Suprapubic skin (tissue), 4 donors: ENCODE data around the gene SDHB. TPM values are rescaled to one million over a fixed set of nuclear protein-coding genes. Genes with fewer than 3 reads are reported as not detected.

Experiments
- DNase-seq, 2 donors: peaks; one replicate each; pipeline ENCODE4 v3.0.0-alpha.2; 2019; ENCODE audit warnings: low spot score in 2 of 2
- H3K27ac ChIP-seq: fragments of 200-600 bp; sonication (generic); one replicate; pipeline ENCODE4 v1.5.1; 2019
- H3K27me3 ChIP-seq: fragments of 200-600 bp; sonication (generic); one replicate; pipeline ENCODE4 v1.5.1; 2019
- H3K36me3 ChIP-seq: fragments of 200-600 bp; sonication (generic); one replicate; pipeline ENCODE4 v1.5.1; 2019
- H3K4me1 ChIP-seq: fragments of 200-600 bp; sonication (generic); one replicate; pipeline ENCODE4 v1.5.1; 2019
- H3K4me3 ChIP-seq: fragments of 200-600 bp; sonication (generic); one replicate; pipeline ENCODE4 v1.5.1; 2019; ENCODE audit warnings: mild to moderate bottlenecking
- H3K9me3 ChIP-seq: fragments of 200-600 bp; sonication (generic); one replicate; pipeline ENCODE4 v1.5.1; 2019
- CTCF ChIP-seq, 2 donors: fragments of 200-600 bp in 1 of 2; fragments of 450-650 bp in 1 of 2; sonication (generic) in 1 of 2; IDR thresholded peaks; one replicate each; pipeline ENCODE4 v1.5.1; 2016 to 2019; ENCODE audit warnings: antibody characterized with exemption in 2 of 2, mild to moderate bottlenecking in 1 of 2, moderate library complexity in 1 of 2
- EP300 ChIP-seq: sonication (generic); formaldehyde crosslinking; IDR thresholded peaks from one replicate; pipeline ENCODE4 v1.6.1; 2017; ENCODE audit warnings: antibody characterized with exemption
- POLR2A ChIP-seq, 2 donors: fragments of 450-650 bp; IDR thresholded peaks; one replicate each; pipeline ENCODE4 v1.6.1; 2017; ENCODE audit warnings: antibody characterized with exemption in 2 of 2, mild to moderate bottlenecking in 2 of 2, moderate library complexity in 2 of 2
- POLR2AphosphoS5 ChIP-seq, 3 donors: sonication (generic); formaldehyde crosslinking; IDR thresholded peaks; one replicate each; pipeline ENCODE4 v1.6.1; 2017; ENCODE audit warnings: antibody characterized with exemption in 3 of 3
- WGBS: methylation state at CpG from one replicate; pipeline ENCODE4 v1.1.5; 2018; 5-methylcytosine and 5-hydroxymethylcytosine counted together
- total RNA-seq, 4 donors: library from RNA; depleted of rRNA; stranded (reverse); fragments of >200 nt; gene quantifications; one replicate each; pipeline ENCODE4 v1.1.0, GENCODE V29; 2016

SDHB gene
- total RNA-seq, 4 donors from 2014 or later: 69.0 to 98.3 (median 90.5) TPM

- Histone ChIP-seq H3K4me1 (no peaks in the 10 kb centered on the region), H3K27ac (no peak overlapping the region), H3K9me3 (no peaks in the 10 kb centered on the region), H3K4me3 (no peak overlapping the region), H3K36me3 (no peaks in the 10 kb centered on the region), H3K27me3 (no peaks in the 10 kb centered on the region)
- TF ChIP-seq EP300 (no peak), POLR2A (IDR thresholded peaks at IDR 0.05) (no peak), POLR2AphosphoS5 (IDR thresholded peaks at IDR 0.05) (no peak), CTCF (IDR thresholded peaks at IDR 0.05) (no peak)
- 79% methylated on average over 15 of the region's 17 CpGs for WGBS
- no peak for DNase-seq
Measured at GRCh38 chr1:17075470-17076255, 21.8 kb upstream of the SDHB start.

- no peaks in the 10 kb centered on the region for H3K36me3 ChIP-seq
- no peak overlapping the region for H3K27ac ChIP-seq
- no peaks in the 10 kb centered on the region for H3K4me1 ChIP-seq
- WGBS: 88% methylated on average over 6 of the region's 6 CpGs
- no peak overlapping the region for H3K4me3 ChIP-seq
- no peaks in the 10 kb centered on the region for H3K9me3 ChIP-seq
- H3K27me3 ChIP-seq: no peaks in the 10 kb centered on the region
- DNase-seq: no peak
- no peak for TF ChIP-seq POLR2AphosphoS5 (IDR thresholded peaks at IDR 0.05)
- no peak for TF ChIP-seq POLR2A (IDR thresholded peaks at IDR 0.05)
- TF ChIP-seq CTCF (IDR thresholded peaks at IDR 0.05): no peak
- TF ChIP-seq EP300: no peak
Measured at GRCh38 chr1:17071794-17072193, 18.0 kb upstream of the SDHB start.

GRCh38 chr1:17070163-17070525 lies 16.3 kb upstream of the SDHB start:
- no peaks in the 10 kb centered on the region for H3K9me3 ChIP-seq
- H3K27me3 ChIP-seq: no peaks in the 10 kb centered on the region
- no peak overlapping the region for H3K4me3 ChIP-seq
- H3K4me1 ChIP-seq: no peaks in the 10 kb centered on the region
- TF ChIP-seq EP300 (no peak), POLR2A (IDR thresholded peaks at IDR 0.05) (no peak), POLR2AphosphoS5 (IDR thresholded peaks at IDR 0.05) (no peak), CTCF (IDR thresholded peaks at IDR 0.05) (no peak)
- H3K27ac ChIP-seq: no peak overlapping the region
- 81% methylated on average over 8 of the region's 10 CpGs for WGBS
- no peak for DNase-seq
- no peaks in the 10 kb centered on the region for H3K36me3 ChIP-seq

- Histone ChIP-seq H3K36me3 (no peaks in the 10 kb centered on the region), H3K4me3 (no peak overlapping the region), H3K27me3 (no peaks in the 10 kb centered on the region), H3K4me1 (no peaks in the 10 kb centered on the region), H3K9me3 (no peaks in the 10 kb centered on the region), H3K27ac (no peak overlapping the region)
- WGBS: 100% methylated on average over 2 of the region's 6 CpGs
- TF ChIP-seq EP300: no peak
- TF ChIP-seq POLR2A (IDR thresholded peaks at IDR 0.05): no peak
- DNase-seq: no peak
Measured at GRCh38 chr1:17069452-17070162, 15.8 kb upstream of the SDHB start.

- no peak for DNase-seq
- H3K36me3 ChIP-seq: no peaks in the 10 kb centered on the region
- TF ChIP-seq EP300 (no peak), CTCF (IDR thresholded peaks at IDR 0.05) (no peak), POLR2A (IDR thresholded peaks at IDR 0.05) (no peak), POLR2AphosphoS5 (IDR thresholded peaks at IDR 0.05) (no peak)
- H3K9me3 ChIP-seq: no peaks in the 10 kb centered on the region
- H3K4me3 ChIP-seq: no peak overlapping the region
- H3K27ac ChIP-seq: no peak overlapping the region
- no peaks in the 10 kb centered on the region for H3K27me3 ChIP-seq
- 89% methylated on average over 5 of the region's 12 CpGs for WGBS
- H3K4me1 ChIP-seq: no peaks in the 10 kb centered on the region
Measured at GRCh38 chr1:17068789-17069188, 15.0 kb upstream of the SDHB start.
